SK-N-SH (cell line): Measurements from ENCODE around the gene GPR87. TPM values are rescaled to one million over a fixed set of nuclear protein-coding genes. Genes with fewer than 3 reads are reported as not detected.

ENCODE experiments used
- CTCF ChIA-PET: fragments of 300-600, 350-600 bp; formaldehyde crosslinking; extraction: SDS; loops from one replicate; lab custom pipeline; 2021; lab: Yijun Ruan, JAX
- POLR2A ChIA-PET: fragments of 350-600 bp; sonication (Branson Sonifier 250); formaldehyde crosslinking; extraction: SDS; loops from one replicate; lab custom pipeline; 2020; ENCODE audit warnings: antibody characterized with exemption, inconsistent platforms; lab: Yijun Ruan, JAX
- DNase-seq: peaks from one replicate; pipeline ENCODE4 v3.0.0; 2012
- H2AFZ ChIP-seq: fragments of 200-600 bp; sonication (generic); 2 replicates; pipeline ENCODE4 v1.8.1; 2016; ENCODE audit warnings: antibody characterized with exemption, mild to moderate bottlenecking, low read depth
- H3F3A ChIP-seq: fragments of 200-600 bp; sonication (generic); replicated peaks from 2 replicates; pipeline ENCODE3; 2016; ENCODE audit warnings: antibody characterized with exemption, mild to moderate bottlenecking; ENCODE audit not compliant: insufficient read depth
- H3K27ac ChIP-seq, 2 experiments: fragments of 200-500 bp in 1 of 2; fragments of 200-600 bp in 1 of 2; sonication (Bioruptor generic) in 1 of 2; sonication (generic), shearing (Covaris generic) in 1 of 2; 2 replicates each; pipeline versions ENCODE4 v1.5.1 to v1.6.1; 2014 to 2016; ENCODE audit warnings: low read depth in 2 of 2, inconsistent platforms in 1 of 2, low read length in 1 of 2, mild to moderate bottlenecking in 1 of 2, mixed read lengths in 1 of 2
- H3K27me3 ChIP-seq: fragments of 200-600 bp; sonication (generic), shearing (Covaris generic); 2 replicates; pipeline ENCODE4 v1.6.1; 2016; ENCODE audit warnings: mixed run types; ENCODE audit not compliant: insufficient read depth
- H3K36me3 ChIP-seq, 2 experiments: fragments of 200-500 bp in 1 of 2; fragments of 200-600 bp in 1 of 2; sonication (Bioruptor generic) in 1 of 2; sonication (generic) in 1 of 2; replicated peaks in 1 of 2; 2 replicates each; pipeline versions ENCODE3 to v1.5.1; 2014 to 2016; ENCODE audit warnings: low read length in 1 of 2, mild to moderate bottlenecking in 1 of 2; ENCODE audit not compliant: insufficient read depth in 2 of 2, control insufficient read depth in 1 of 2
- H3K4me1 ChIP-seq, 2 experiments: fragments of 200-500 bp in 1 of 2; fragments of 200-600 bp in 1 of 2; sonication (Bioruptor generic) in 1 of 2; sonication (generic), shearing (Covaris generic) in 1 of 2; 2 replicates each; pipeline versions ENCODE4 v1.5.1 to v1.6.1; 2014 to 2016; ENCODE audit warnings: low read depth in 1 of 2, low read length in 1 of 2, mixed run types in 1 of 2; ENCODE audit not compliant: insufficient read depth in 2 of 2, control insufficient read depth in 1 of 2
- H3K4me2 ChIP-seq: fragments of 200-600 bp; sonication (generic), shearing (Covaris generic); 2 replicates; pipeline ENCODE4 v1.6.1; 2017; ENCODE audit warnings: mixed run types
- H3K4me3 ChIP-seq, 2 experiments: fragments of 200-500 bp in 1 of 2; fragments of 200-600 bp in 1 of 2; sonication (Bioruptor generic) in 1 of 2; sonication (generic), shearing (Covaris generic) in 1 of 2; 2 replicates each; pipeline versions ENCODE4 v1.5.1 to v1.8.1; 2014 to 2016; ENCODE audit warnings: low read depth in 2 of 2, inconsistent platforms in 1 of 2, low read length in 1 of 2, mild to moderate bottlenecking in 1 of 2, mixed read lengths in 1 of 2, moderate library complexity in 1 of 2
- H3K79me2 ChIP-seq: fragments of 200-600 bp; sonication (generic); 2 replicates; pipeline ENCODE4 v1.8.1; 2017; ENCODE audit warnings: mild to moderate bottlenecking; ENCODE audit not compliant: insufficient read depth
- H3K9ac ChIP-seq: fragments of 200-600 bp; sonication (generic); 2 replicates; pipeline ENCODE4 v1.6.1; 2017; ENCODE audit warnings: mixed run types
- H3K9me2 ChIP-seq: fragments of 200-600 bp; sonication (generic); 2 replicates; pipeline ENCODE4 v1.6.1; 2017; ENCODE audit warnings: mixed run types
- H3K9me3 ChIP-seq: fragments of 200-600 bp; sonication (generic); 2 replicates; pipeline ENCODE4 v1.6.1; 2017; ENCODE audit warnings: mixed run types, mild to moderate bottlenecking, moderate library complexity
- H4K20me1 ChIP-seq: fragments of 200-600 bp; sonication (generic); 2 replicates; pipeline ENCODE4 v1.6.1; 2017; ENCODE audit warnings: mild to moderate bottlenecking, mixed run types; ENCODE audit not compliant: insufficient read depth
- CHD2 ChIP-seq: fragments of 150-350 bp; IDR thresholded peaks from 2 replicates; pipeline ENCODE4 v1.6.1; 2018; ENCODE audit warnings: low read length; ENCODE audit not compliant: partially characterized antibody
- CTCF ChIP-seq: fragments of 200-600 bp; sonication (generic); IDR thresholded peaks from 2 replicates; pipeline ENCODE4 v1.6.1; 2017; ENCODE audit warnings: antibody characterized with exemption, mild to moderate bottlenecking, moderate library complexity
- ELF1 ChIP-seq: IDR thresholded peaks from 2 replicates; pipeline ENCODE4 v1.4.0; 2012
- EP300 ChIP-seq, 2 experiments: IDR thresholded peaks; 2 replicates each; pipeline versions ENCODE4 v1.4.0 to v1.6.1; 2012; ENCODE audit warnings: borderline replicate concordance in 1 of 2, low read depth in 1 of 2, low read length in 1 of 2
- EZH2phosphoT487 ChIP-seq: fragments of 200-600 bp; sonication (generic); IDR thresholded peaks from 2 replicates; pipeline ENCODE4 v1.6.1; 2017; ENCODE audit warnings: low read depth, mixed run types, mild to moderate bottlenecking, antibody characterized with exemption, moderate library complexity, borderline replicate concordance
- FOSL2 ChIP-seq: IDR thresholded peaks from 2 replicates; pipeline ENCODE4 v1.4.0; 2012; ENCODE audit warnings: low read depth, mild to moderate bottlenecking, moderate library complexity, borderline replicate concordance
- FOXM1 ChIP-seq: IDR thresholded peaks from 2 replicates; pipeline ENCODE4 v1.4.0; 2012; ENCODE audit warnings: low read depth, mild to moderate bottlenecking
- GABPA ChIP-seq: IDR thresholded peaks from 2 replicates; pipeline ENCODE4 v1.4.0; 2012; ENCODE audit warnings: low read depth, mild to moderate bottlenecking
- JUND ChIP-seq: IDR thresholded peaks from 2 replicates; pipeline ENCODE4 v1.4.0; 2012
- POLR2AphosphoS5 ChIP-seq: IDR thresholded peaks from 2 replicates; pipeline ENCODE4 v1.6.1; 2012; ENCODE audit warnings: low read depth, low read length
- RAD21 ChIP-seq: IDR thresholded peaks from 2 replicates; pipeline ENCODE4 v1.6.1; 2012; ENCODE audit warnings: mild to moderate bottlenecking, low read length
- RCOR1 ChIP-seq: fragments of 150-350 bp; IDR thresholded peaks from 2 replicates; pipeline ENCODE4 v1.6.1; 2017; ENCODE audit warnings: antibody characterized with exemption, low read length
- RFX5 ChIP-seq: IDR thresholded peaks from 2 replicates; pipeline ENCODE4 v1.6.1; 2012; ENCODE audit warnings: mild to moderate bottlenecking, improper control_type of control experiment, low read length
- SIN3A ChIP-seq: IDR thresholded peaks from 2 replicates; pipeline ENCODE4 v1.6.1; 2012; ENCODE audit warnings: low read depth, mild to moderate bottlenecking, low read length, moderate library complexity, borderline replicate concordance
- USF2 ChIP-seq: fragments of 150-350 bp; IDR thresholded peaks from 2 replicates; pipeline ENCODE4 v1.6.1; 2017; ENCODE audit warnings: antibody characterized with exemption, low read length, low read depth, borderline replicate concordance
- ZBTB33 ChIP-seq: IDR thresholded peaks from 2 replicates; pipeline ENCODE4 v1.4.0; 2012; ENCODE audit warnings: low read depth, borderline replicate concordance
- WGBS: methylation state at CpG from one replicate; pipeline ENCODE4 v1.1.6; 2017; ENCODE audit warnings: low lambda C conversion rate; 5-methylcytosine and 5-hydroxymethylcytosine counted together
- polyA plus RNA-seq, 3 experiments: library from polyadenylated mRNA; depleted of rRNA; stranded (reverse); fragments of >200 nt; gene quantifications; 2 replicates each; pipeline ENCODE4 v1.2.3, GENCODE V29; 2012

The GPR87 gene
- polyA plus RNA-seq, 1 of the 3 experiments (the other 2 are of a cell fraction): 2.3 TPM

GRCh38 chr3:151269631-151270030 lies 47.0 kb downstream of the GPR87 start:
- CTCF ChIA-PET: interaction anchor here (0.8 kb wide), 1 partner anchor 14 kb away, joined by 3 read pairs; no protein-coding TSS in a partner anchor
- H2AFZ ChIP-seq: no peak overlapping the region

GRCh38 chr3:151268267-151269235 lies 48.1 kb downstream of the GPR87 start:
- Histone ChIP-seq H3K9ac (no peak overlapping the region), H3K4me3 (no peak overlapping the region), H3K4me2 (no peak overlapping the region), H3K79me2 (no peaks in the 10 kb centered on the region), H3K36me3 (no peaks in the 10 kb centered on the region), H2AFZ (no peak overlapping the region), H3K4me1 (no peaks in the 10 kb centered on the region; a peak in 1 of 4 replicates), H3K27ac (no peak overlapping the region), H3K27me3 (no peaks in the 10 kb centered on the region; the same call in 1 of the 2 replicates), H3F3A (no peaks in the 10 kb centered on the region), H3K9me2 (no peaks in the 10 kb centered on the region), H3K9me3 (no peaks in the 10 kb centered on the region), H4K20me1 (no peaks in the 10 kb centered on the region)
- 69% methylated on average over 11 of the region's 11 CpGs for WGBS
- DNase-seq: no peak
- ChIA-PET POLR2A (no interaction called here), CTCF (interaction anchor here (1.3 to 2.7 kb wide), 6 partner anchors 14 to 182 kb away, joined by 3 to 15 read pairs (median 6); no protein-coding TSS in a partner anchor)
- TF ChIP-seq SIN3A (no peak), FOSL2 (no peak), GABPA (no peak), EZH2phosphoT487 (no peak), CHD2 (no peak), USF2 (no peak), FOXM1 (no peak), ELF1 (no peak), RFX5 (no peak), ZBTB33 (no peak), JUND (no peak), RCOR1 (no peak), CTCF (no peak), POLR2AphosphoS5 (no peak)

More at GRCh38 chr3:151269631-151270030, 47.0 kb downstream of the GPR87 start:
- POLR2A ChIA-PET: no interaction called here
- TF ChIP-seq CTCF (no peak), RAD21 (no peak), EP300 (IDR thresholded peaks at IDR 0.05; ENCODE audit: borderline replicate concordance in 1 of 2, low read depth in 1 of 2, low read length in 1 of 2) (no peak)
- Histone ChIP-seq H3K9me3 (no peaks in the 10 kb centered on the region), H3K9ac (no peak overlapping the region), H3K27ac (no peak overlapping the region), H3K27me3 (no peaks in the 10 kb centered on the region; the same call in 1 of the 2 replicates), H3K9me2 (no peaks in the 10 kb centered on the region), H3K4me1 (no peaks in the 10 kb centered on the region), H3K4me3 (no peak overlapping the region), H4K20me1 (no peaks in the 10 kb centered on the region), H3K4me2 (no peak overlapping the region), H3K79me2 (no peaks in the 10 kb centered on the region), H3F3A (no peaks in the 10 kb centered on the region), H3K36me3 (no peaks in the 10 kb centered on the region)
- 59% methylated on average over 5 of the region's 5 CpGs for WGBS
- no peak for DNase-seq
